Measurements from ENCODE around the gene PIP5K1B.

DNA sequence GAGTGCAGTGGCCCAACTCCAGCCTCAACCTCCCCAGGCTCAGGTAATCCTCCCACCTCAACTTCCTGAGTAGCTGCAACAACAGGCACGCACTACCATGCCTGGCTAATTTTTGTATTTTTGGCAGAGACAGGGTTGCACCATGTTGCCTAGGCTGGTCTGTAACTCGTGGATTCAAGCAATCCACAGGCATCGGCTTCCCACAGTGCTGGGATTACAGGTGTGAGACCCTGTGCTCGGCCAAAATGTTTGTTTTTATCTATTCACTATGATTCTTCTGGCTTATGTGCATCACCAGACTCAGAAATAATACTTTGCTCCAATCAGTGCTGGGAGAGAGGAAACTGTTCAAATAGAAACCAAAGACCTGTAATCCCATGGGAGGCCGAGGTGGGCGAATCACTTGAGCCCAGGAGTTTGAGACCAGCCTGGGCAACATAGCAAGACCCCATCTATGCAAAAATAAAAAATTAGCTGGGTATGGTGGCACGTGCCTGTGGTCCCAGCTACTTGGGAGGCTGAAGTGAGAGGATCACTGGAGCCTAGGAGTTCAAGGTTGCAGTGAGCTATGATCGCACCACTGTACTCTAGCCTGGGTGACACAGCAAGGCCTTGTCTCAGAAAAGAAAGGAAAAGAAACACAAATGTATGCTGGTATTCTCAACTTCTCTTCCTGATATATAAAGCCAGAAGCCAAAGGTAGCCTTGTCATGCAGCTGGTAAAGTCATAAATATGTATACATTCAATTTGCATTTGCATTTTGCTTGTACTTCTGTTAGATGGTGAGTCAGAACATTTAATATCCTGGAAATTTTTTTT, 4.5 kb downstream of the PIP5K1B start:
- TF ChIP-seq, protein P1, sequence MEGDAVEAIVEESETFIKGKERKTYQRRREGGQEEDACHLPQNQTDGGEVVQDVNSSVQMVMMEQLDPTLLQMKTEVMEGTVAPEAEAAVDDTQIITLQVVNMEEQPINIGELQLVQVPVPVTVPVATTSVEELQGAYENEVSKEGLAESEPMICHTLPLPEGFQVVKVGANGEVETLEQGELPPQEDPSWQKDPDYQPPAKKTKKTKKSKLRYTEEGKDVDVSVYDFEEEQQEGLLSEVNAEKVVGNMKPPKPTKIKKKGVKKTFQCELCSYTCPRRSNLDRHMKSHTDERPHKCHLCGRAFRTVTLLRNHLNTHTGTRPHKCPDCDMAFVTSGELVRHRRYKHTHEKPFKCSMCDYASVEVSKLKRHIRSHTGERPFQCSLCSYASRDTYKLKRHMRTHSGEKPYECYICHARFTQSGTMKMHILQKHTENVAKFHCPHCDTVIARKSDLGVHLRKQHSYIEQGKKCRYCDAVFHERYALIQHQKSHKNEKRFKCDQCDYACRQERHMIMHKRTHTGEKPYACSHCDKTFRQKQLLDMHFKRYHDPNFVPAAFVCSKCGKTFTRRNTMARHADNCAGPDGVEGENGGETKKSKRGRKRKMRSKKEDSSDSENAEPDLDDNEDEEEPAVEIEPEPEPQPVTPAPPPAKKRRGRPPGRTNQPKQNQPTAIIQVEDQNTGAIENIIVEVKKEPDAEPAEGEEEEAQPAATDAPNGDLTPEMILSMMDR (IDR thresholded peaks at IDR 0.05; ENCODE audit: low read depth, low read length, poor library complexity, severe bottlenecking): no peak
- TF ChIP-seq EZH2phosphoT487 (IDR thresholded peaks at IDR 0.05; ENCODE audit: borderline replicate concordance, low read length): no peak
